PC-9 (cell line): ENCODE results near the gene EMD. TPM values are rescaled to one million over a fixed set of nuclear protein-coding genes. Genes with fewer than 3 reads are reported as not detected.
"Not testable (repeated sequence)": the region's sequence is repeated elsewhere in the genome, so short reads cannot be mapped to it uniquely, and the experiment has no call there.

Experiments
- BruUV-seq: library from RNA; stranded (reverse); fragments of 400-500 nt; replicated peaks from 2 replicates; lab custom pipeline; 2021; lab: Mats Ljungman, UMichigan
- CTCF ChIA-PET: fragments of 300-600 bp; sonication (Branson Sonifier 250); formaldehyde crosslinking; loops from one replicate; lab custom pipeline; 2022; ENCODE audit warnings: antibody characterized with exemption; lab: Charles Lee
- POLR2A ChIA-PET: fragments of 300-600 bp; sonication (Branson Sonifier 250); formaldehyde crosslinking; loops from one replicate; lab custom pipeline; 2022; ENCODE audit warnings: antibody characterized with exemption; ENCODE audit not compliant: unreplicated experiment; lab: Charles Lee
- DNase-seq, 2 experiments: peaks; one replicate each; pipeline versions ENCODE4 v3.0.0 to v3.0.0-alpha.2; 2015 to 2022; ENCODE audit warnings: mixed read lengths in 1 of 2
- H2AFZ ChIP-seq: fragments of 200-600 bp; sonication (generic); 2 replicates; pipeline ENCODE4 v1.8.1; 2017; ENCODE audit warnings: antibody characterized with exemption
- H3F3A ChIP-seq: fragments of 200-600 bp; sonication (generic); 2 replicates; pipeline ENCODE4 v1.8.1; 2017; ENCODE audit warnings: antibody characterized with exemption, mild to moderate bottlenecking, low read depth; ENCODE audit not compliant: insufficient read depth
- H3K27ac ChIP-seq: fragments of 200-600 bp; sonication (generic); 2 replicates; pipeline ENCODE4 v1.6.1; 2016; ENCODE audit warnings: mixed run types
- H3K27me3 ChIP-seq: fragments of 200-600 bp; sonication (generic); 2 replicates; pipeline ENCODE4 v1.6.1; 2016; ENCODE audit warnings: low read depth, mixed run types; ENCODE audit not compliant: insufficient read depth
- H3K36me3 ChIP-seq: fragments of 200-600 bp; sonication (generic); 2 replicates; pipeline ENCODE4 v1.6.1; 2016; ENCODE audit warnings: low read depth, mixed run types
- H3K4me1 ChIP-seq: fragments of 200-600 bp; sonication (generic); replicated peaks from 2 replicates; pipeline ENCODE4 v1.6.1; 2016; ENCODE audit warnings: mixed run types; ENCODE audit not compliant: insufficient read depth
- H3K4me2 ChIP-seq: fragments of 200-600 bp; sonication (generic); 2 replicates; pipeline ENCODE4 v1.6.1; 2017; ENCODE audit warnings: mixed run types
- H3K4me3 ChIP-seq: fragments of 200-600 bp; sonication (generic); 2 replicates; pipeline ENCODE4 v1.6.1; 2016; ENCODE audit warnings: mixed run types
- H3K79me2 ChIP-seq: fragments of 200-600 bp; sonication (generic); 2 replicates; pipeline ENCODE4 v1.6.1; 2017; ENCODE audit warnings: low read depth, mixed run types
- H3K9me2 ChIP-seq: fragments of 200-600 bp; sonication (generic); 2 replicates; pipeline ENCODE4 v1.8.1; 2017; ENCODE audit warnings: mild to moderate bottlenecking; ENCODE audit not compliant: insufficient read depth
- H3K9me3 ChIP-seq: fragments of 200-600 bp; sonication (generic); 2 replicates; pipeline ENCODE4 v1.8.1; 2016; ENCODE audit warnings: low read depth; ENCODE audit not compliant: insufficient read depth
- H4K20me1 ChIP-seq: fragments of 200-600 bp; sonication (generic); 2 replicates; pipeline ENCODE4 v1.8.1; 2017; ENCODE audit not compliant: insufficient read depth
- EZH2 ChIP-seq: fragments of 200-600 bp; sonication (generic); IDR thresholded peaks from 2 replicates; pipeline ENCODE4 v1.8.0; 2017; ENCODE audit warnings: antibody characterized with exemption, low read depth
- intact Hi-C: fragments of 100-400 bp; cut with micrococcal nuclease; formaldehyde crosslinking; loops from one replicate; pipeline ENCODE4 v1.10.0; 2022; ENCODE audit not compliant: unreplicated experiment
- total RNA-seq: library from RNA; stranded (reverse); gene quantifications from 2 replicates; pipeline ENCODE4 v1.2.3, GENCODE V29; 2021
- TF ChIP-seq, protein P1 (sequence below): fragments of 200-600 bp; sonication (generic); conservative IDR thresholded peaks from 2 replicates; pipeline ENCODE4 v1.6.1; 2017; ENCODE audit warnings: mixed run types, antibody characterized with exemption, mild to moderate bottlenecking, moderate library complexity

EMD gene
- total RNA-seq, 1 experiment from 2014 or later = 164 TPM

DNA sequence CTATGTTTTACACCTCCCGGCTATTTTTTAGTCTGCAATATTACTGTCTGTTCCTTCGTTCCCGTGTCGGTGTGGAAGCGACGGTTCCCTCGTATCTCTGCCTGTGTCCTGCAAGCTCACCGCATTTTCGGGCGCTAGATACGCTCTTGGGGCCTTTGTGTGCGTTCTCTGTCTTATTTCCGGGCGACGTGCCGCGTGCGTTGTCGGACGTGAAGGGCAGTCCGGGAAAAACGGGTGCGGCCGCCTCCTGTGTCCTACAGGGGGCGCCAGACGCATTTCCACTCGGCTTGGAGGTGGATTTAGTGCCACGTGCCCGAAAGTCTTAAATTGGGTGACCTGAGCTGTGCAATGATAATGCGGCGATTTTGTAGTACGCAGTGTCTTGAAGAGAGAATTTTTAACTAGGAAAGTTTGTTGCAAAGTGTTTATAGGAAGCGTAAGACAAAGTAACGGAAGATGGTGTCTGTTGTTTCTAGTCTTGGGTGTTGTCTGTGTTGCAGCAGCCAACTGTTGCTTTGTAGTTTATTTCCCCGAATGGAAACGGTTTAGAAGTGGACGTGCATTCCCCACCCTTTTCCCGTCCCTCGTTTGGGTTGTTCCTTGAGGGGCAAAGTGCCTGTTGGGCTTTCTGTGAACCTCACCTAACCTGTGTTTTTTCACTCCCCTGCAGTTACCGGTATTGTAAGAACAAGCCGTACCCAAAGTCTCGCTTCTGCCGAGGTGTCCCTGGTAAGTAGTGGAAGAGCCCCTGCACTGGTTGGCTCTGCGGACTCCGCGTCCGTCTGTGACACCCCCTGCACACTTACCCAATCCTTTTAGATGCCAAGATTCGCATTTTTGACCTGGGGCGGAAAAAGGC is 19.8 kb downstream of the EMD start:
- CTCF ChIA-PET = interaction anchor here (1.2 to 4.4 kb wide), 2 partner anchors 11 to 25 kb away, joined by 5 to 14 read pairs; partner anchors contain the start of genes DNASE1L1 and FLNA
- DNase-seq = peak; percentile 59 to 89
- intact Hi-C loops = loop anchor here (5.0 kb wide), 4 partner anchors 43 to 133 kb away; partner anchors contain the start of genes FAM50A, PLXNA3 and UBL4A

DNA sequence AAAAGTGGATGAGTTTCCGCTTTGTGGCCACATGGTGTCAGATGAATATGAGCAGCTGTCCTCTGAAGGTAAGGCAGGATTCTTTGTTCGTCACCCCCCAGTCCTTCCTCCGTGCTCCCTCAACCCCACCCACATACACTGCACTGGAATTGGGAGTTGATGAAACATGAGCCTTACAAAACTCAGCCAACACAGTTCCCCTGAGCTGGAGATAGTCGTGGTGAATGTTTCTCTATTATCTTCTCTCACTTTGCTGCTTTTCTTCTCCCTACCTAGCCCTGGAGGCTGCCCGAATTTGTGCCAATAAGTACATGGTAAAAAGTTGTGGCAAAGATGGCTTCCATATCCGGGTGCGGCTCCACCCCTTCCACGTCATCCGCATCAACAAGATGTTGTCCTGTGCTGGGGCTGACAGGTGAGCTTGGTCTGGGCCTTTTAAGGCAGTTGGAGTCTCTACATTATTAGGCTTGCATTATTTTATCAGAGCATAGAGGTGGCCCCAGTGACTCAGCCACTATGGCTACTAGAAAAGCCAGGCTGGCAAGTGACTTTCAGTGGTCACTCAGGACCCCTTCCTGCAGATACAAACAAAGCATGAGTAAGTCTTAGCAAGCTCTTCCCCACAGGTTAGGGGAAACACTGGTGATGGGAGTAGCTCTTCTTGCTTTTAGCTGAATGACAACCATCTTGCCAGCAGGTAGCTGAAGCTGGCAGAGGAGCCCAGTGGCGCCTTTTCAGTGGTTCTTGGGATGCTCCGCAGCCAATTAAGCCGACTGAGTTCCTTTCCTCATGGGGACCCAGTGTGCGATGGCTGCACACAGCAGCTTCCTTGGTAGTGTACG is 20.7 kb downstream of the EMD start:
- Histone ChIP-seq H3K4me2 (peak overlapping the region; percentile 94), H3K79me2 (peaks cover 29% of the 10 kb centered on the region), H4K20me1 (peaks cover 22% of the 10 kb centered on the region), H3K9me2 (no peaks in the 10 kb centered on the region), H3K27ac (peak overlapping the region; percentile 97), H3K4me1 (peaks cover 12% of the 10 kb centered on the region), H3K36me3 (peaks cover 20% of the 10 kb centered on the region), H3K27me3 (no peaks in the 10 kb centered on the region), H3F3A (peaks cover 52% of the 10 kb centered on the region), H3K9me3 (no peaks in the 10 kb centered on the region), H3K4me3 (peak overlapping the region; percentile 93), H2AFZ (no peak overlapping the region)
- ChIA-PET POLR2A (interaction anchor here (0.6 kb wide), 1 partner anchor 12 kb away, joined by 4 read pairs; no protein-coding TSS in a partner anchor), CTCF (interaction anchor here (4.4 kb wide), 1 partner anchor 26 kb away, joined by 14 read pairs; the partner anchor contains the start of gene FLNA)
- no peak for TF ChIP-seq EZH2
- TF ChIP-seq, protein P1, sequence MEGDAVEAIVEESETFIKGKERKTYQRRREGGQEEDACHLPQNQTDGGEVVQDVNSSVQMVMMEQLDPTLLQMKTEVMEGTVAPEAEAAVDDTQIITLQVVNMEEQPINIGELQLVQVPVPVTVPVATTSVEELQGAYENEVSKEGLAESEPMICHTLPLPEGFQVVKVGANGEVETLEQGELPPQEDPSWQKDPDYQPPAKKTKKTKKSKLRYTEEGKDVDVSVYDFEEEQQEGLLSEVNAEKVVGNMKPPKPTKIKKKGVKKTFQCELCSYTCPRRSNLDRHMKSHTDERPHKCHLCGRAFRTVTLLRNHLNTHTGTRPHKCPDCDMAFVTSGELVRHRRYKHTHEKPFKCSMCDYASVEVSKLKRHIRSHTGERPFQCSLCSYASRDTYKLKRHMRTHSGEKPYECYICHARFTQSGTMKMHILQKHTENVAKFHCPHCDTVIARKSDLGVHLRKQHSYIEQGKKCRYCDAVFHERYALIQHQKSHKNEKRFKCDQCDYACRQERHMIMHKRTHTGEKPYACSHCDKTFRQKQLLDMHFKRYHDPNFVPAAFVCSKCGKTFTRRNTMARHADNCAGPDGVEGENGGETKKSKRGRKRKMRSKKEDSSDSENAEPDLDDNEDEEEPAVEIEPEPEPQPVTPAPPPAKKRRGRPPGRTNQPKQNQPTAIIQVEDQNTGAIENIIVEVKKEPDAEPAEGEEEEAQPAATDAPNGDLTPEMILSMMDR = no peak
- intact Hi-C loops = loop anchor here (5.0 kb wide), 4 partner anchors 43 to 133 kb away; partner anchors contain the start of genes FAM50A, PLXNA3 and UBL4A
- BruUV-seq = no TSS peak
- DNase-seq = no peak

More for the DNA sequence above, 19.8 kb downstream of the EMD start:
- Histone ChIP-seq H3K27ac (peak overlapping the region; percentile 97), H3F3A (peaks cover 52% of the 10 kb centered on the region), H3K4me2 (peak overlapping the region; percentile 94), H4K20me1 (peaks cover 22% of the 10 kb centered on the region), H3K9me3 (no peaks in the 10 kb centered on the region), H3K9me2 (no peaks in the 10 kb centered on the region), H3K27me3 (no peaks in the 10 kb centered on the region), H3K79me2 (peaks cover 29% of the 10 kb centered on the region), H3K36me3 (peaks cover 20% of the 10 kb centered on the region), H3K4me1 (peaks cover 12% of the 10 kb centered on the region), H3K4me3 (peak overlapping the region; percentile 93), H2AFZ (no peak overlapping the region)
- BruUV-seq = TSS peak; percentile 73
- TF ChIP-seq, protein P1 = peak; percentile 88
- TF ChIP-seq EZH2 = no peak
- POLR2A ChIA-PET = interaction anchor here (0.6 to 0.7 kb wide), 4 partner anchors 11 to 464 kb away, joined by 3 to 6 read pairs (median 4); partner anchors contain the start of gene NAA10

DNA sequence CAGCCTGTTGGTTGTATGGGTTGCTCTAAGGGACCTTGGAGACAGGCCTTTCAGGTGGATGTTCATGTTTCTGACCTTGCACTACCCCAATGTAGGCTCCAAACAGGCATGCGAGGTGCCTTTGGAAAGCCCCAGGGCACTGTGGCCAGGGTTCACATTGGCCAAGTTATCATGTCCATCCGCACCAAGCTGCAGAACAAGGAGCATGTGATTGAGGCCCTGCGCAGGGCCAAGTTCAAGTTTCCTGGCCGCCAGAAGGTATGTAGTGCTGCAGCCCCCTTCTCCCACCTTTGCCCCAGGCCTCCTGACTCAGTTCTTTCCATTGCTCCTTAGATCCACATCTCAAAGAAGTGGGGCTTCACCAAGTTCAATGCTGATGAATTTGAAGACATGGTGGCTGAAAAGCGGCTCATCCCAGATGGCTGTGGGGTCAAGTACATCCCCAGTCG is 21.3 kb downstream of the EMD start:
- POLR2A ChIA-PET = interaction anchor here (1.1 kb wide), 1 partner anchor 90 kb away, joined by 5 read pairs; the partner anchor contains the start of gene SLC10A3
- Histone ChIP-seq H3K4me3 (peak overlapping the region; percentile 93), H3K27ac (peak overlapping the region; percentile 97)

More for the DNA sequence above, 21.3 kb downstream of the EMD start:
- Histone ChIP-seq H3F3A (peaks cover 52% of the 10 kb centered on the region), H3K79me2 (peaks cover 29% of the 10 kb centered on the region), H3K36me3 (peaks cover 20% of the 10 kb centered on the region), H4K20me1 (peaks cover 22% of the 10 kb centered on the region), H3K4me1 (peaks cover 12% of the 10 kb centered on the region), H3K4me2 (peak overlapping the region; percentile 94)
- H3K27me3 ChIP-seq, H3K9me2 ChIP-seq, H3K9me3 ChIP-seq, DNase-seq, BruUV-seq, H2AFZ ChIP-seq, intact Hi-C loops: not testable (repeated sequence)
- CTCF ChIA-PET = interaction anchor here (4.4 kb wide), 1 partner anchor 26 kb away, joined by 14 read pairs; the partner anchor contains the start of gene FLNA
